GM10847 (cell line): Measurements from ENCODE around the gene DNAH17.

ENCODE experiments used
- POLR2A ChIP-seq: IDR thresholded peaks from 2 replicates; pipeline ENCODE4 v1.6.1; 2011; ENCODE audit not compliant: insufficient read length; ENCODE audit errors: extremely low read depth

Gene DNAH17

GRCh38 chr17:78415821-78416711 lies 161.1 kb downstream of the DNAH17 start:
- no peak for TF ChIP-seq POLR2A

DNA sequence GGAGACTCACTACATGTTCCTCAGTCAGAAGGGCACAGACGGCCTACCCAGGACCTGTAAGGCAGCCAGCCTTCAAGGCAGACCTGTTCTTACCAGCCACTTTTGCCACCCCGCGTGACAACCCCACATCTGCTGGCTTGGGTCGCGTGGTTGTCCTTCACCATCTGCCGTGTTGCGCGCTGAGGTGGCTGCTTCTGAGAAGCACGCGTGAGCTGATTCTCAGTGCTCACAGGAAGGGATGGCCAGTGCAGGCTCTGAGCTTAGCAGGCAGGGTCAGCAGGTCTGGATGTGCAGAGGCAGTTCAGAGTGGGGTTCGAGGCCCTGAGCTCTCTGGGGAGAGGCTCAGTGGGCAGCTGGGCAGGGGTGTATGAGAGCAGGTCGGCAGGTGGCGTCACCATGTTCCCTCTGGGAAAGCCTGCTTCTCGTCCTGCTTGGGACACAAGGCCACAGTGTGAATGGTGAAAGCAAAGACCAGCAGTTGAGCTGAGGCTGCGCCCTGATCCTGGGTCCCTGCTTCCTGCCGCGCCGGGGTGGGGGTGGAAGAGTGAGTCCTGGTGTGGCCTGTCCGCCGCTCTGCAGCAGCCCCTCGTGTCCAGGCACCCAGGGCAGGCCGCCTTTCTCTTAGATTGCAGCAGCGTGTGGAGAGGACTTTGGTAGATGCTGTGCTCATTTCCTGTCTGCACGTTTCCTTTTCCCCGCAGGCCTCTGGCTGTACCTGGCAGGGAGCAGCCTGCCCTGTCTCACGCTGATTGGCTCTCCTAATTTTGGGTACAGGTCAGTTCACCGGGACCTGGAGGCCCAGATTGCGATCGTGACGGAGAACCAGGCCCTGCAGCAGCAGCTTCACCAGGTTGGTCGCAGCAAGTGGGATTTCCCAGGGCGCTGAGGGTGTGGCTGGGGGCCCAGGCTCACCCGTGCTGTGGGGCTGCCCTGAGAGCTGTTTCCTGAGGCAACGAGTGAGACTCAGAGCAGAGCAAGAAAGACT lies 162.7 kb downstream of the DNAH17 start:
- TF ChIP-seq POLR2A, result no peak

DNA sequence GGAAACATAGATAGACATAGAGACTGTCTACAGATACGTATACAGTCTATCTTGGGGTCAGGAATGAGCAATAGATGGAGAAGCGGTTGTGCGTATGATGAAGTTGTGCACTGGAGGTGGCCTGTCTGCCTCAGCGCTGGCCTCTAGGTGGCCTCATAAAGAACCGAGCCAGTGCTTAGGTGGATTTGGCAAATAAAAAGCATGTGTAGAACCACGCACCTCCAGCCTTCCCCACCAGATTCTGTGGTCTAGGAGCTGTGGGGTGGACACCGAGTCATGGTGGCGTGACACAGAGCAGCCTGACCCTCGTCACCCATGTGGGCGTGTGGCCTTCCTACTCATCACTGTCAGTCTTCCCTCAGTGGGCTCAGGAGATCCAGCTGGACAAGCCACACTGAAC lies 164.8 kb downstream of the DNAH17 start:
- no peak for TF ChIP-seq POLR2A

- TF ChIP-seq POLR2A, result no peak
Measured at GRCh38 chr17:78411241-78411857, 165.8 kb downstream of the DNAH17 start.

GRCh38 chr17:78409191-78409928 lies 167.8 kb downstream of the DNAH17 start:
- no peak for TF ChIP-seq POLR2A

DNA sequence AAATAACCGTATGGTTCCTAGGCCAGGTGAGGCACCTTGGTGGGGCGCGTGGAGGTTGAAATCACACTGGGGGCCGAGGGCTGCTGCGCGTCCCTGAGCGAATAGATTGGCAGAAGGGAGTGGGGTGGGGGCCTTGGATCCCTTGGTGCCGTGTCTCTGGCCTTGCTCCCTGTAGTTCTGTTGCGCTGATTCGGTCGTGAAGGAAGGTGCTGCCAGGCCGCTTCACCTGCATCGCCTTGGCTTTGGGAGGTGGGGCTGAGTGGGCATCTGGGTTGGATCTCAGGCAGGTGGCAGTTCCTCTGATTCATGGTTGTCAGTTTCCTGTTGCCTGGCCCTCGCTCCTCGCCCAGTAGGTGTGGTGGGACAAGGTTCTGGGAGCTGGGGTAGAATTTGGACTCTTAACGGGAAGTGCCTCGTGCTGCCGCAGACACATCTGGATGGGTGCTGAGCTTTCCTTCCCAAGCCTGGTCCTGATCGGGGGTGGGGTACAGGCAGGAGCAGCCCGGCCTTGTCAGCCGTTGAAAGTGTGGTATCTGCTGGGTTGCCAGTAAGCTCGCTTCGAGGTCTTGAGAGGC lies 168.6 kb downstream of the DNAH17 start:
- TF ChIP-seq POLR2A, result no peak

GRCh38 chr17:78407387-78408000 lies 169.7 kb downstream of the DNAH17 start:
- TF ChIP-seq POLR2A, result no peak

DNA sequence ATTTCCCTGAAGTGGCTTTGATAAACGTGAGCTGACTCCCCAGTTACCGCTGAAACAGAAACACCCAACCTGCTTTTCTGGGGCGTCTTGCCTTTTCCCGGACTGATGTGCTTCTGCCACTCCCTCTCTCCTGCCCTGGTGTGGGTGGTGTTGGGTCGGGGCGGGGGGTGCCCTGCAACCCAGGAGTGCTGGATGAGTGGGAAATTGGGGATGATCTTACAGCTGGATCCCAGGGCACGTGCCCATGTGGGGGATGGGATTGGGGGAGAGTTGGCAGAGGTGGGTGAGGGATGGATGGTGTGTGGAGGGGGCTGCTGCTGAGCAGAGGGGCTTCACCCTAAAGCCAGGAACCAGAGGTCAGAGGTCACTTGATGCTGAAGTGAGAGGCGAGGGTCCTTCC lies 170.3 kb downstream of the DNAH17 start:
- no peak for TF ChIP-seq POLR2A

DNA sequence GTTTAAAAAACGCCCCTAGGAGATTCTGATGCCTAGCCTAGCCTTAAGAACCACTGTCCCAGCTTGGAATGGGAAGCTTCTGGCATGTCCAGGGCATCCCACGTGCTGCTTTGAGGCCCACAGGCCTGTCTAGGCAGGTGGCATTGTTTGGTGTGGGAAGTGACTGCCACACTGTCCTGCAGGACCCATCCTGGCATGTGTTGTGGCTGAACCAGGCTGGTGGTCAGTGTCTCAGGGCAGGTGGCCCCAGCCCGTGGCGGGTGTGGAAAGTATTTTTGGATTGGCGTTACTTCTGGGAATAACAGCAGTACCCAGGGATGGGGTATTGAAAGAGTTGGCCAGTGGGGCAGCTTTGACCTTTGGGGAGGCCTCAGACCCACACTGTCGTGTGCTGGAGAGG lies 170.8 kb downstream of the DNAH17 start:
- TF ChIP-seq POLR2A, result no peak

GRCh38 chr17:78403822-78404221 lies 173.4 kb downstream of the DNAH17 start:
- no peak for TF ChIP-seq POLR2A

- no peak for TF ChIP-seq POLR2A
Measured at GRCh38 chr17:78401891-78402290, 175.3 kb downstream of the DNAH17 start.

GRCh38 chr17:78401246-78401645 lies 175.9 kb downstream of the DNAH17 start:
- no peak for TF ChIP-seq POLR2A

DNA sequence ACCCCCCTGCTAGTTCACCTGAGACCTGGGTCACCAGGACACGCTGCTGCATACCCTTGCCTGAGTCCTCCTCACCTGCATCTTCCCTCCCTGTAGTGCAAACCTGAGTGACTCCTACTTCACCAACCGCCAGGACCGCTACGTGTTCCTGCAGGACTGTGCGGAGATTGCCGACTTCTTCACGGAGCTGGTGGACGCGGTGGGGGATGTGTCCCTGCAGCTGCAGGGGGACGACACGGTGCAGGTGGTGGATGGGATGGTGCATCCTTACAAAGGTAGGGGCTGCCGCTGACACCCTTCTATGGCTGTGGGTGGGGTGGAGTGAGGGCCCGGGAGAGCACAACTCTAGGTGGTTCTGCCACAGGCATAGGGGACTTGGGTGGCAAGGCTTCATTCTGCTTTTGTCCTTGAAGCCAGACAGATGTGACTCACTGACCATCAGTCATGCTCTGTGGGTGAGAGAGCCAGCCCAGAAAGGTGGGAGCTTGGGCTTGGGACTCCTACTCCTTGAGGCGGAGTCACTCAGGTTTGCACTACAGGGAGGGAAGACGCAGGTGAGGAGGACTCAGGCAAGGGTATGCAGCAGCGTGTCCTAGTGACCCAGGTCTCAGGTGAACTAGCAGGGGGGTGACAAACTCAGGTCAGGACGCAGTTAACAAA lies 176.5 kb downstream of the DNAH17 start:
- TF ChIP-seq POLR2A, result no peak
